Neural cell (in vitro differentiated cells): Measurements from ENCODE around the gene HEPACAM. TPM values are rescaled to one million over a fixed set of nuclear protein-coding genes. Genes with fewer than 3 reads are reported as not detected.

ENCODE experiments used
- H2AFZ ChIP-seq: fragments of 200-600, 300-800 bp; sonication (generic), shearing (Covaris generic); 2 replicates; pipeline ENCODE4 v1.6.0; 2014; ENCODE audit warnings: low read depth, mild to moderate bottlenecking, antibody characterized with exemption, low read length, moderate library complexity
- H3F3A ChIP-seq: fragments of 200-600 bp; shearing (Covaris generic); 2 replicates; pipeline ENCODE4 v1.6.1; 2016; ENCODE audit warnings: mild to moderate bottlenecking, moderate library complexity, mixed read lengths, antibody characterized with exemption, low read length; ENCODE audit not compliant: insufficient read depth, poor library complexity, severe bottlenecking
- H3K27ac ChIP-seq: fragments of 200-600, 300-800 bp; sonication (generic), shearing (Covaris generic); 2 replicates; pipeline ENCODE4 v1.5.1; 2014; ENCODE audit warnings: mild to moderate bottlenecking, low read length, moderate library complexity
- H3K27me3 ChIP-seq: fragments of 300-800, 200-600 bp; sonication (generic), shearing (Covaris generic); 2 replicates; pipeline ENCODE4 v1.6.0; 2014; ENCODE audit warnings: mild to moderate bottlenecking, low read depth, low read length, moderate library complexity; ENCODE audit not compliant: insufficient read depth
- H3K36me3 ChIP-seq: fragments of 300-800, 200-600 bp; sonication (generic), shearing (Covaris generic); 2 replicates; pipeline ENCODE4 v1.5.1; 2014; ENCODE audit warnings: mild to moderate bottlenecking, antibody characterized with exemption, low read length, moderate library complexity; ENCODE audit not compliant: insufficient read depth
- H3K4me2 ChIP-seq: fragments of 300-800, 200-600 bp; sonication (generic), shearing (Covaris generic); 2 replicates; pipeline ENCODE4 v1.6.0; 2014; ENCODE audit warnings: mild to moderate bottlenecking, low read length
- H3K4me3 ChIP-seq: fragments of 300-800, 200-600 bp; sonication (generic), shearing (Covaris generic); 2 replicates; pipeline ENCODE4 v1.5.1; 2014; ENCODE audit warnings: mild to moderate bottlenecking, low read length, moderate library complexity
- H3K79me2 ChIP-seq: fragments of 200-600 bp; shearing (Covaris generic); replicated peaks from 2 replicates; pipeline ENCODE4 v1.6.0; 2014; ENCODE audit warnings: mild to moderate bottlenecking, low read length, moderate library complexity; ENCODE audit not compliant: insufficient read depth
- H3K9ac ChIP-seq: fragments of 300-800, 200-600 bp; sonication (generic), shearing (Covaris generic); 2 replicates; pipeline ENCODE4 v1.6.1; 2016; ENCODE audit warnings: mild to moderate bottlenecking, low read length, mixed read lengths
- H3K9me2 ChIP-seq: fragments of 200-600 bp; shearing (Covaris generic); 2 replicates; pipeline ENCODE4 v1.6.1; 2016; ENCODE audit warnings: mild to moderate bottlenecking, low read length, mixed read lengths; ENCODE audit not compliant: insufficient read depth
- H3K9me3 ChIP-seq: fragments of 200-600, 300-800 bp; sonication (generic), shearing (Covaris generic); 2 replicates; pipeline ENCODE4 v1.6.1; 2016; ENCODE audit warnings: mild to moderate bottlenecking, mixed run types, low read length, moderate library complexity, mixed read lengths
- H4K20me1 ChIP-seq: fragments of 200-600 bp; shearing (Covaris generic); 2 replicates; pipeline ENCODE4 v1.6.1; 2016; ENCODE audit warnings: mild to moderate bottlenecking, mixed run types; ENCODE audit not compliant: insufficient read depth
- CTCF ChIP-seq: fragments of 450-650 bp; IDR thresholded peaks from 2 replicates; pipeline ENCODE4 v1.5.1; 2014; ENCODE audit warnings: antibody characterized with exemption, mild to moderate bottlenecking, moderate library complexity; ENCODE audit not compliant: poor library complexity, severe bottlenecking
- EP300 ChIP-seq: fragments of 450-650 bp; conservative IDR thresholded peaks from 2 replicates; pipeline ENCODE4 v1.6.1; 2014; ENCODE audit warnings: antibody characterized with exemption, mild to moderate bottlenecking, moderate library complexity; ENCODE audit not compliant: poor library complexity, severe bottlenecking
- EZH2 ChIP-seq: fragments of 200-600, 300-800 bp; shearing (Covaris generic), sonication (generic); IDR thresholded peaks from 2 replicates; pipeline ENCODE4 v1.6.1; 2014; ENCODE audit warnings: antibody characterized with exemption, low read length, borderline replicate concordance, mild to moderate bottlenecking; ENCODE audit not compliant: insufficient read depth, poor library complexity, severe bottlenecking
- MXI1 ChIP-seq: fragments of 450-650 bp; conservative IDR thresholded peaks from 2 replicates; pipeline ENCODE4 v1.6.1; 2014; ENCODE audit warnings: antibody characterized with exemption, mild to moderate bottlenecking; ENCODE audit not compliant: poor library complexity, severe bottlenecking
- POLR2AphosphoS5 ChIP-seq: IDR thresholded peaks from 2 replicates; pipeline ENCODE4 v1.6.1; 2012
- RAD21 ChIP-seq: fragments of 450-650 bp; conservative IDR thresholded peaks from 2 replicates; pipeline ENCODE4 v1.6.1; 2014; ENCODE audit warnings: antibody characterized with exemption, mild to moderate bottlenecking, moderate library complexity
- REST ChIP-seq: IDR thresholded peaks from 2 replicates; pipeline ENCODE4 v1.6.1; 2012; ENCODE audit warnings: borderline replicate concordance
- SMC3 ChIP-seq: fragments of 450-650 bp; conservative IDR thresholded peaks from 2 replicates; pipeline ENCODE4 v1.6.1; 2014; ENCODE audit warnings: antibody characterized with exemption, mild to moderate bottlenecking, moderate library complexity; ENCODE audit not compliant: poor library complexity
- TAF1 ChIP-seq: IDR thresholded peaks from 2 replicates; pipeline ENCODE4 v1.6.1; 2012; ENCODE audit warnings: low read depth
- polyA plus RNA-seq: library from polyadenylated mRNA; depleted of rRNA; stranded (reverse); fragments of >200 nt; gene quantifications from 2 replicates; pipeline ENCODE4 v1.2.3, GENCODE V29; 2014

Gene HEPACAM
- polyA plus RNA-seq, 1 donor from 2014 or later: not detected

- Histone ChIP-seq H3K27me3 (peaks cover 7% of the 10 kb centered on the region), H3K4me2 (no peak overlapping the region), H3F3A (no peaks in the 10 kb centered on the region), H3K9me3 (no peaks in the 10 kb centered on the region), H3K79me2 (no peaks in the 10 kb centered on the region), H3K9me2 (no peaks in the 10 kb centered on the region), H3K9ac (no peak overlapping the region), H3K36me3 (no peaks in the 10 kb centered on the region), H4K20me1 (no peaks in the 10 kb centered on the region), H3K4me3 (no peak overlapping the region), H3K27ac (no peak overlapping the region), H2AFZ (no peak overlapping the region)
- TF ChIP-seq POLR2AphosphoS5 (no peak), CTCF (no peak), EZH2 (no peak), EP300 (no peak), MXI1 (no peak), SMC3 (no peak), RAD21 (no peak), TAF1 (no peak), REST (no peak)
Observed at GRCh38 chr11:124877631-124877909, 58.3 kb downstream of the HEPACAM start.

GRCh38 chr11:124876818-124877630 is 58.8 kb downstream of the HEPACAM start:
- Histone ChIP-seq H3K36me3 (no peaks in the 10 kb centered on the region), H3K79me2 (no peaks in the 10 kb centered on the region), H2AFZ (peak overlapping the region; percentile 83), H3K27ac (peak overlapping the region; percentile 81), H3K9me2 (no peaks in the 10 kb centered on the region), H4K20me1 (no peaks in the 10 kb centered on the region), H3F3A (no peaks in the 10 kb centered on the region), H3K4me2 (no peak overlapping the region), H3K9me3 (no peaks in the 10 kb centered on the region), H3K9ac (peak overlapping the region; percentile 85), H3K4me3 (peak overlapping the region; percentile 81), H3K27me3 (peaks cover 12% of the 10 kb centered on the region)
- TF ChIP-seq TAF1 (no peak), RAD21 (no peak), MXI1 (no peak), POLR2AphosphoS5 (no peak), REST (no peak), EZH2 (no peak), CTCF (no peak), EP300 (no peak), SMC3 (no peak)
